HG02798 (cell line): ENCODE data around the gene SEZ6.

ENCODE experiments used
- ATAC-seq: cut with Tn5 transposase; IDR thresholded peaks from one replicate; pipeline ENCODE4 v1.9.1; 2021; ENCODE audit warnings: mild to moderate bottlenecking; ENCODE audit not compliant: unreplicated experiment, poor library complexity

SEZ6 gene

DNA sequence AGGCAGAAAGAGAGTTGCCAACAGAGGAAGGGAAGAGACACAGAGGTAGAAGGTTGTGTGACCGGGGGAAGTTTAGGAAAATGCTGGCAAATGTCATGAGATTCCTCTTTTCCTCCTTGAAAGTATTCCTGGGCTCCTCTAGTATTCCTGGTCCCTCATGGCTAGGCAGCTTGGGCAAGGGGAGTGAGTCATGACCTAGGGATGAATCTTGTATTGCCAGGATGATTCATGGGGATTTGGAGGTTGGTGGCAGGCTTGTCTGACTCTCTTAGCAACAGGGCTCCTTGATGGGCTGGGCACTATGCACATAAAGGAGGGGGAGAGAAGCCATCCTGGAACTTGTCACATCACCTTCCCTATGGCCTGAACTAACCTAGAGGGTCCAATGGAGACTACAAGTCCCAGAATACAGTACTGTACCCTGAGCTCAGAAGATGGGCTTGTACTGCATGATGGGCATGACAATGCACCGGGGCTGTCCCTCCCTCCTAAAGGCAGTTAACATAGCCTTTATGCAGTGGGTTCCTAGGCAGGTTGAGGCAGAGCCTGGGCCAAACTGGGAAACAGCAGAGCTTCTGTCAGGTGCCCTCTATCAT is 2.1 kb upstream of the SEZ6 start:
- ATAC-seq: no peak

DNA sequence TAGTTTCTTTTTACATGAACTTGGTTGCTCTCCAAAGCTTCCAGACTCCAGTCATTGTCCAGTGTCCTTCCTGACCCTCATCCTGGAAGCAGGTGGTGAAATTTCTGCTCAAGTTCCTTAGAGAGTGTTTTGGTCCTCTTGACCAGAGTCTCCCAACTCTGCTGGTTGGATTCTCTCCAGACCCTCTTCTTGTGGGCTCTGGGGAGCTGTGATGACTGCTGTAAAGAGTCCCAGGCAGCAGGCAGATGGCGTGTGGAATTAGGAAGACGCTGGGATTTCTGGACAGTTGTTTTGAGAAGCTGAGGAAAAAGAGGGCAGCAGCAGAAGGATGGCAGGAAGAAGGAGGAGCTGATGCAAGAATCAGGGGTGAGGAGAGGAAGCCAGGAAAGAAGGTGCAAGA is 1.6 kb upstream of the SEZ6 start:
- no peak for ATAC-seq

DNA sequence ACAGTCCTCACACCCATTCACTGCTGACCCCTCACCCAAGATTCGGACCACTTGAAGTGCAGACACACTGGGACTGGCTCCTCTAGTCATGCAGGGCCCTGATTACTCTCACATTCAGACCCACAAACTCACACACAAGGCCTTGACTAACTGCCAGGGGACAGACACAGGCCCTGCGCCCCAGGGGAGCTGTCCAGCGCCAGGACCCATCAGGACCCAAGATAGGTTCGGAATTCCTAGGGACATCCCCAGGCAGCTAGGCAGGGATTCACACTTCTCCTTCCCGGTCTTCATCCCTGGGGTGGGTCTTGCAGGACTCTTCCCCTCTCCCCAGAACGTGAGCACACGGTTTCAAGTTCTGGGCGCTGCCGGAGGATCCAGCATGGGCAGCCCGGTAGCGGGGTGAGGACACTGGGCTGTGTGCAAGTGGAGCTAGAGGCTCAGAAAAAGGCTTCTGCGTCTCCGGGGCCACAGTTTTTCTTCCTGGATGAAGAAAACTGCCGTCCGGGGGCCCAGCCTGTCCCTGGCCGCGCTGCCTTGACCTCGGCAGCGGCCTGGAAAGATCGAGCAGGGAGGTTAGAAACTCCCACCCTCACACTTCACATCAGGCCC is 1.6 kb downstream of the SEZ6 start:
- no peak for ATAC-seq

DNA sequence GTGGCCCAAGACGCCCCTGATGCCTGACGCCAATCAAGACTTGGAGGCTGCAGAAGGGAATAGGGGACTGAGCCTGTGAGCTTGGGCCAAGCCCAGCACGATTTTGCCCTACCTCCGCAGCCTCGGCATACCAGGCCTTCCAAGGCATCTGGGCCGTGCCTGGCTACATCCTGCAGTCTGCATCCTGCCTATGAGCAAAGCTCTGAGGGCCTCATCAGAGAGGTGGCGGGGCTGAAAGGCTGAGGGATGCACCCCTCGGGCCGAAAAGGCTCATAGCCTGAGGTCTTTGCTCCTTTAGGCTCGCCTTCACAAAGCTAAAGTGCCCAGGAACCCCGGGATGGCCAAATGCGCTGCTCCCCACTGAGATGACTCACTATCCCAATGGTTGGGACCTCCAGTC is 2.5 kb downstream of the SEZ6 start:
- no peak for ATAC-seq

DNA sequence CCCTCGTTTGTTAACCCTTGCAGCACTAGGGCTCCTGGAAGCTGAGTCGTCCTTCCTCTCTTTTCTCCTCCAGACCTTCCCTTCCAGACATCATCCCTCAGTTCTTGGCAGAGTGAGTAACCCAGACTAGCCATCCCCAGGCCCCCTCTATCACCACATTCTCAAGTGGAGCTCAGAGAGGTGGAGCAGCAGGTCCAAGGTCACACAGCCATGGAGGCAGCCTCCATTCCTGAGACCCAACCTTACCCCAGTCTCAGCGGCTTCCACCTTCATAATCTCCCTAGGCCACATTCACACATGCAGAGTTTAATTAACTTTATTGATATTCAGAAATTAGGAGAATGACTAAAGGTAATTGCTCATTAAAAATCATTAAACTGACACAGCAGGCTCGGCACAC is 3.0 kb downstream of the SEZ6 start:
- ATAC-seq: no peak

DNA sequence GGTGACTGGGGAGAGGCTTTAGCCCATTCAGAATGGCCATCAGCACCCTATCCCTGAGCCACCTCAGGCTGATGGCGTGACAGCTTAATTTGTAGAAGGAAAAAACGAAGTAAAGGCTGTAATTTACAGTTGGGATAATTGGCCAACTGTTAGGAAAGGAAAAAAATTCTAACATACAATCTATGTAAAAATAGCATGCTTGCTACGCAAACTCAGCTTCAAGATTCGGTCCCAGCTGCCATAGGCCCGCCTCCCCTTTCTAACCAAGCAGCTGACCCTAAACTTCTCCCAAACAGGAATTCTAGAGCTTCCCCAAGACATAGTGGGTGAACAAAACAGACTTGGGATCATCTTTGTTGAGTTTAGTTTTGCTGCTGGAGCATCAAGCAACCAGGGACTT is 4.9 kb downstream of the SEZ6 start:
- ATAC-seq: no peak

DNA sequence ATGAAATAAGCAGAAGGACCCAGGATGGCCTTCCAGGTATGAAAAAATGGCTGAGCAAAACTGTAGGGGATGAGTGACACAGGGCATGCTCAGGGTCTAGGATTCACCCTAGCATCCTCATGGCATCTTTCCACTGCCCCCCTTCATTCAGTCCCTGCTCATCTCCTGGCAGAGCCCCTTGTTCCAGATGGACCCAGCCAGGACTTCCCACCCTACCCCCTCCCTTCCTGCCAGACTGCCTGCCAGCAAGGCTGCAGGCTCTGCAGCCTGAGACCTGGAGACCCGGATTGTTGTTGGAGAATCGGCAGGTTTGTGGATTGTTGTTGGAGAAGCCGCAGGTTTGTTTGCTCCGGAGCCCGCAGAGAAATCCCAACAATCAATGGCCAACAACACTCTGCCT is 6.6 kb downstream of the SEZ6 start:
- ATAC-seq: no peak

DNA sequence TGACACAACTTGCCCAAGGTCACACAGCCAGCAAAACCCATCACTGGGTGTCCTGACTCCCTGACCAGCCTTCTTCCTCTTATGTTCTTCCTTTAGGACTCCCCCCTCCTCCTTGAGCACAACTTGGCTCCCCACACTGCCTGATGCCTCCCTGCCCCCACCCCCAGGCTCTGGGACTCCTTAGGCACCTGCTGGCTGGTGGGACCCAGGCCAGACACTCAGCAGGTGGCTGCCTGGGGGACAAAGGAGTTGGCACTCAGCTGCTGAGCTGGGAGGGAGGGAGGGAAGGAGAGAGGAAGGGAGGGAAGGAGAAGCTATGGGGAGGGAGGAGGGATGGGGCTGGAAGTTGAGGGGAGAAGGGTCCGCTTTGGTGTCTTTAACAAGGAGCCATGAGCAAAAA is 8.0 kb downstream of the SEZ6 start:
- ATAC-seq: no peak

DNA sequence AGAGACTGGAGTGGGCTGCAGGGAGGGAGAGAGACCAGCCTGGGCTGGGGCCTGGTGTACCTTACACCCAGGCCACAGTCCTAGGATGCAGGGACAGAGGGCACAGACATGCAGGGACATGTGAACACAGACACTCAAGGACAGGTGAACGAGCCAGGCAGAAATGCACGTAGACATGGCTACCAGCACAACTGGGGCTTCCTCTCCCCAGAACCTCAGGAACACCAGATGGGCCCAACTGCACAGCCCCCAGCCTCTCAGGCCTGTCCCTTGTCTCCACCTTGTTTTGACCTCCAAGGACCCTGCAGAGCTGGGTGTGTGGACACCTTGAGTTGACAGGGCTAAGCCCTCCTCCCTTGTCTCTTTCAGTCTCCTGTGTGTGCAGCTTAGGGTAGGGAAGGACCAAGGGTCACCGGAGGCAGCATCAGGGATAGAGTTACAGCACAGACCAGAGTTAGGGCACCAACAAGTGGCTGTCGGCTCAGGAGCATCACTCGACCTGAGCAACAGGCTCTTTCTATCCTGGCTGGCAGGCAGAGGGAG is 9.2 kb downstream of the SEZ6 start:
- no peak for ATAC-seq

DNA sequence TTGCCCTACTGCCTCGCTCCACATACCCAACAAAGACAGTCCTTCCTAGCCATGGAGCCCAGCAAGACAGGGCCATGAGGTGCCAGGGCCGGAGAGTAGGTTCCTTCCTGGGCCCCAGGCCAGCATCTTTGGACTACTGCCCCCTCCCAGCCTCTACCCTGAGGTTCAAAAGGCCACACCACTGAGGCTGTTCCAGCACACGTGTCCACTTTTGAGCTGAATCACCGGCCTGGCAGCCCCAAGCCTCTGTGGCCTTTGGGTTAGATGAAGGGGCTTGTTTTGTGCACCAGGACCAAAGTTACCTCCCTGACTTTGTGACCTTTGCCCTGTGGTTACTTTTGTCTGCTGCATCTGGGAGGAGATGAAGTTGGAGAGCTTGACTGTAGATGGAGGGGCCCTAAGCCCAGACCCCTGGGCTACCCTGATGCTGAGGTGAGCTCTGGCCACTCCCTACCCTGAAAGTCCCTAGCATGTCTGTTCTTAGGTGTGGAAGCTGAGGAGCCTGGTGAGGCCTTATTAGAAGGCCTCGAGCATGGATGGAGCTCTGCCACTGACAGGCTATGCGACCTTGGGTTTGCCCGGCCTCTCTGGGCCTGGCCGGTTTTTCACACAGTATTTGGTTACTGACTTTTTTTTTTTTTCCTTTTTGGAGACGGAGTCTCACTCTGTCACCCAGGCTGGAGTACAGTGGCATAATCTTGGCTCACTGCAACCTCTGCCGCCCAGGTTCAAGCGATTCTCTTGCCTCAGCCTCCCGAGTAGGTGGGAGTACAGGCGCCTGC is 12.0 kb downstream of the SEZ6 start:
- no peak for ATAC-seq

DNA sequence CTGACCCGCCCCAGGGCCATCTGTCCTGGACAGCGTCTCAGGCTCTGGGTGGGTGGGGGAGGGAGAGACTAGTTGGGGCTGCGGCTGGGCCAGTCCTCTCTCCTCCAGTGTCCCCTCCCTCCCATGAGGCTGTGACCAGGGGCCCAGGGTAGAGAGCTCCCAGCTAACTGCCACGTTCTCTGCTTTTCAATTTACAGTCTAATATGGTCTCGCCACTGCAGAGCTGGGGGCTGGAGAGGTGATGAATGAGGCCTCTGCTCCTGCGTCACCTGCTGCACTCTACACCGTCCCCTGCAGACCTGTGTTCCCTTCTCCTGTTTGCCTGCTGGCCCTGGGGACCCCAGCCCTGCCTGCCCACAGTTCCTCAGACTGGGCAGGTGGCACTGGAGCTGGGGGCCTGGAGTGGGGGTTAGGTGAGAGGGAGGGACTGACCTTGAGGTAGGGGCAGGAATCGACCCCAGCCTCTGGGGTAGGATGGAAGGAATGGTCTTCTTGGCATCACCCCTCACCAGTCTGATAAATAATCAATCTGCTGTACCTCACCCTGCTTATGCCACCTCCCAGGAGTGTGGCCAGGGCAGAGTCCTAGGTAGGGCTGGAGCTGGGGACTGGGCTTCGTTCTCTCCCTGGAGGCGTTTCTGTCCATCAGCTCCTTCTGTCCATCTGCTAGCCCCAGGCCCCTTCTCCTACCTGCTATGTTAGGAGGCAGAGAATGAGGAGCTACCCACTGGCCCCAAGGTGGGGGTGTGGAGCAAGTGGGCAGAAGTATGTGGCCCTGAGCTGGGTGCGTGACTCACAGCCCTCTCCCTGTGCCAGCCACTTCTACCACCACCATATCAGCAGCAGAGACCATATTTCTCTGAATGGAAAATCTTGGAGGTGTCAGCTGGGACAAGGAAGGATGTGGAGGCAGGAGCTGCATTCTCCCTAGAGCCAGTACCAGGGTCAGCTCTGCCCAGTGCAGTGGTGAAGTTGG is 12.9 kb downstream of the SEZ6 start:
- ATAC-seq: no peak

DNA sequence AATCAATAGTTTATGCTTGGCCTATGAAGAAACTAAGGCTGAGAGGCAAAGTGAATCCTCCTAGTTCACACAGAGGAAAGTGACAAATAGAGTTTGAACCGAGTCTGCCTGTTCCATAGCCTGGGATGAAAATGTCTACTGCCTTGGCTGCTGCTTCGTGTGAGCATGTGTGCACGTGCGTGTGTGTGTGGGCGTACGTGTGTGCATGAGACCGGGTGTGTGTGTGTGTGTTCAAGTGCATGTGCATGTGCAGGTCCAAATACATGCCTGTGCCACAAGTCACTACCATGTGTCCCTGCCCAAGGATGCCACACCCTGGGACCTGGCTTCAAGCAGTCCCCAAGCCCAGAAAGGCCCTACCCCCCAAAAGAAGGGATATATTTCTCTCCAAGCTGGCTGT is 13.6 kb downstream of the SEZ6 start:
- no peak for ATAC-seq

DNA sequence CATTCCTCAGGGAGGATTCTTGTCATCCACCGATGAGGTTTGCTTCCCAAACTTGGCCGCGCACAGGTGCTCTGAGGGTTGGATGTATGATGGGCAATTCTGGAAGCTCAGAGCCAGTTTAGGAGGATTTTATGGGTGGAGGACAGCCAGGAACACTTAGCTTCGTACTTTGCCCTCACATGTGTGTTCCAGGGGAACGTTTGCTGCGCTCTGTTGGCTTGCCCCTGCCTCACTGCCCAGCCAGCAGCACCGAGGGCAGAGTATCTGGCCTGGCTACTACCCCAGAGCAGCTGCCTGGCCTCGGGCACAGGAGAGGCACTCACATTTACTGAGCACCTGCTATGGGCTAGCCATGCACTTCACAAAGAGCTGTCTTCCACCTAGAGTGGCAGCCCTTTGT is 14.1 kb downstream of the SEZ6 start:
- no peak for ATAC-seq

DNA sequence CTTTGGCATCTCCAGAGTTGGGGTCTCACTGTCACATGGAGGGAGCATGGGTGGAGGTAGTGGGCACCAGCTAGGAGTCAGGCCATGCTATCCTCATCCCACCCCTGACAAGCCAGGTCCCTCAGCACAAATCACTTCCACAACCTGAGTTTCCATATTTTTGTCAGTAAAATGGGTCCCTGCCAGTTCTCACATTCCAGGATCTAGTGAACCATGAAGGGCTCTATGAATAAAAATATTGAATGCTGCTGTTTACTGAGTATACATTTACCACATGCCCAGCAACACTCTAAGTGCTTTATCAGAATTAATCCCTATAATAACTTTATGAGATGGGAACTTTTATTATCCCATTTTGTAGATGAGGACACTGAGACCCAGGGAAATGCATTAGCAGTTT is 16.8 kb downstream of the SEZ6 start:
- no peak for ATAC-seq

DNA sequence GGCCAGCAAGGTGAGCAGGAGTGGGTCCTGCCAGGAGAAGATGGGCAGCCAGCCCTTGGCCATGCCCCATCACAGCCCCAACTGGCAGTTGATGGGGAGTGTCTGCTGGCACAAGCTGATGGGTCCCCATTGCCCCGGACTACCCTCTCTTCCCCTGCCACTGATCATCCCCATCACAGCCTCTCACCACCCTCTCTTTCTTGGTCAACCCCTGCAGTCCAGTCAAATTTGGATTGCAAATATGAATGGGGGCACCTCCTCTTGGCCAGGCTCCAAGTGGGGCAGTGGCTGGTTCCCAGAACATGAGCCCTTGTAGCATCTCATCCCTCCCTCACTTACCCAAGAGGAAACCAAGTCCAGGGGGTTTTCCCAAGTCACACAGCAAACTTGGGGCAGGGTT is 17.4 kb downstream of the SEZ6 start:
- no peak for ATAC-seq

DNA sequence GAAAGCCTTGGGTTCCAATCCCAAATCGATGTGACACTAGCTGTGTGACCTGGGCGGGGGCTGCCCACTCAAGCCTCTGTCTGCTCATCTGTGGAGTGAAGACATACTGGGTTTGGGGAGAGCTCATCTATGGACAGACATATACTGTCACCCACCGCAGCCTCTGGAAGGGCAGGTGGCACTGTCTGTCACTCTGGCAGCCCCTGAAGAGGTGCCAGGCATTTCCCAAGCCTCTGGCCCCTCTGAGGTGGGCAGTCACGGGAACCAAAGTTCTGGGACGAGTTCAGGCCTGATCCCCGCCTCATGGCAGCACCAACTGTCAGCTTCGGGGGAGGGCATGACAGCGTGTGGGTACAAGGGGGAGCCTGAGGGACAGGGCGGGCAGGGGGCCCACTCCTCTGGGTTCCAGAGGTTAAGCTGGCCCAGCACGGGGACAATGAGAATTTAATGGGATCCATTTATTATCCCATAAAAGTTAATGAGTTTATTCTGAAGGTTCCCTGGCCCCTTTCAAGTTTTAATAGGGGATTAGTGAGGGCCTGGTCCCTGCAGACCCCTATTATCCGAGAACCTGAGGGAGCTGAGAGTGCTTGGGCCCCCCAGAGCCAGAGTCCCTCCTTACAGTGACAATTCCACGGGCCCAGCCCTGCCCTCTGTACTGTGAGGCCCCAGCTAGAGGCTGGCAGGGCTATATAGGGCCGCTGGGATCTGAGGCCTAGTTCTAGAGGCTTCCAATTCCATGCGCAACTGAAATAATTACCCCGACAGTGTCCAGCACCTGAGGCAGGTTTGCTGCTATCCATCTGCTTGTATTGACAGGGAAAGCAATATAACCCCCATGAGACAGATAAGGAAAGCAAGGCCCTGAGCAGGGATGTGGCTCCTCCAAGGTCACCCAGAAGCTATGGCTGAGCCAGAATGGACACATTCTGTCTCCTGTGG is 18.8 kb downstream of the SEZ6 start:
- ATAC-seq: no peak

DNA sequence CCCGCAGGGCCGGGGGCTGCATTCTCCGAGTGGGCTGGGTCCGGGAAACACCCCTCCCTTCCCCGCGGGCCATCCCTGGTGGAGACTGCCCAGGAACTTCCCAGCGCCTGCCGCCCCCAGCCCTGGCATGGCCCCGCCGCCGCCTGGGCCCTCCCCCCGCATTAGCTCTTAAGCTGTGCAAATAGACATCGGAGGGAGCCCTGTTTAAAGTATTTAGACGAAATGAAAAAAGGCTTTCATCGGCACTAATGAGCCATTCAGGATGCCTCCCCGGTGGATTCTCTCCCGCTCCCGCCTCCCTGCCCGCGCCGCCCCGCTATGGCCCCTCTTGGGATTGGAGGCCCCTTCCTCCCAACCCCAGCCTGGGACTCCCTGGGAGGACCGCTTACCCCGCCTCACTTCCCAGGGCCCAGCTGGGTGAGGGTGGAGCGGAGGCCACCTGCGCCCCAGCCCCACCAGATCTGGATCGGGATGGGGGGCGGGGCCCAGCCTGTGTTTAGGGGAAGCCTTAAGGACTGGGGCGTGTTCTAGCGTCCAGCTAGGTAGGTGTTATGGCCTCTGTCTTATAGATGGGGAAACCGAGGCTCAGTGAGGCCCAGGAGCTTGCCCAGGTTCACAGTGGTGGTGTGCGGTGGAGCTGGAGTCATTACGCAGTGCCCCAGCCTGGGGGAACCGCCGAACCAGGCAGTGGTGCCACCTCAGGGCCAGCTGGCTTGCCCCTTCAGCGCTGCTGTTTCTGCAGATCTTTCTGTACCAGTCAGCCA is 19.7 kb downstream of the SEZ6 start:
- ATAC-seq: no peak

DNA sequence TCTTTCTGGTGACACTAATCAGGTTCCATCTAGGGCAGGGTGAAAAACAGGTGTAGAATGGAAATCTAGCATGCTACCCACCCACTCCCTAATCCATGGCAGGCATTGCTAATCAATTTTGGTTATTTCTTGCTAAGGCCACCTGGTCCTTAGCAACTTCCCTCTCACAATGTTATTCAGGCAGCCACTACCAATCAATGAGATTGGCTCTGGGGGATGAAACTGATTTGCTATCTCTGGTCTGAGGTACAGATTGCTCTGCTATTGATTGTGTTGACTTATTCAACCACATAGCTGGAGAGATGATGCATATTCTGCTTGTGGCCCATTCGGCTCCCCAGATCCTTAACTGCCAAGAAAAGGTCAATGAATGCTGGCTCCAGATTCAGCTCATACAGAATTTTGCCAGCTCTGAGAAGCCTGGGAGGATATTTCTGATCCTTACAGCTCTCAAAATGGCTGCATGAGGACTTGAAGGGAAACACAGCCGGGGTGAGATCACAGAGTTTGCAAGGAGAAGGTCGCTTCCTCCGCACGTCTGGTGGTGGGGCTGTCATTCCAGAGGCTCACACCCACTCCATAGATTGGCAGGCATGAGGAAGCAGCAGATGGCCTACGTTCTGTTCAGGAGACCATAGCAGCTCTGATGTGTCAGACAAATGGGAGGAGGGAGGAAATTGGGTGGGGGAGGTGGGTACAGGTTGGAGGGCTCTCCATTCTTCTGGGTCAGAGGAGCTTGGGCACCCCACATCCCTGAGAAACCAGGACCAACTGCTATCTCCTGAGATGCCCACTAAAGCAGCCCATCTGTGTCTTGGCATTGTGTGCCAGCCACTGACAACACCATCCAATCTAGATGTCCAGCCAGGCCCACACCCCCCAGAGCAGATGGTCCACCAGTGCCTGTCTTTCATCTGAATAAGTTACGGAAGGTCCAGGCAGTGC is 22.3 kb downstream of the SEZ6 start:
- no peak for ATAC-seq
